Pancreas (tissue), 10 donors: ENCODE data around the gene RPL10. TPM values are rescaled to one million over a fixed set of nuclear protein-coding genes. Genes with fewer than 3 reads are reported as not detected.

Experiments used
- ATAC-seq, 4 donors: fragments of 200-7000 bp; cut with Tn5 transposase; one replicate each; pipeline versions ENCODE4 v1.8.0 to v1.9.1; 2020; ENCODE audit warnings: mild to moderate bottlenecking in 4 of 4, moderate library complexity in 4 of 4
- DNase-seq, 6 donors: peaks; one replicate each; pipeline ENCODE4 v3.0.0-alpha.2; 2020
- FAIRE-seq: peaks from 2 replicates; lab custom pipeline; 2012; peaks lifted over from hg19 to GRCh38; lab: Jason Lieb, UNC
- H3K27ac ChIP-seq, 4 donors: fragments of 200-600 bp; sonication (generic); 1 replicate in 3 of 4; 2 replicates in 1 of 4; pipeline versions ENCODE4 v1.5.0 to v1.8.0; 2020
- H3K27me3 ChIP-seq, 4 donors: fragments of 200-600 bp; one replicate each; pipeline ENCODE4 v1.8.0; 2021
- H3K36me3 ChIP-seq, 3 donors: fragments of 200-600 bp; sonication (generic) in 1 of 3; one replicate each; pipeline versions ENCODE4 v1.5.0 to v1.8.0; 2020 to 2021
- H3K4me1 ChIP-seq, 3 donors: fragments of 200-600 bp; one replicate each; pipeline ENCODE4 v1.8.0; 2021
- H3K4me3 ChIP-seq, 4 donors: fragments of 200-600 bp; sonication (generic) in 2 of 4; one replicate each; pipeline versions ENCODE4 v1.5.0 to v1.8.0; 2020 to 2021
- H3K9me3 ChIP-seq, 4 donors: fragments of 200-600 bp; one replicate each; pipeline ENCODE4 v1.8.0; 2021
- WGBS, 2 donors: extraction: QIAGEN DNeasy Blood & Tissue Kit; methylation state at CpG; one replicate each; pipeline ENCODE4 v1.1.7; 2013; 5-methylcytosine and 5-hydroxymethylcytosine counted together
- intact Hi-C, 3 donors: fragments of 100-400 bp; cut with DNase I; formaldehyde crosslinking; loops; one replicate each; pipeline versions ENCODE4 v1.11.1 to v1.14.2; 2022
- polyA plus RNA-seq, 2 donors: library from polyadenylated mRNA; stranded (reverse); fragments of 200-250 nt; gene quantifications; one replicate each; pipeline ENCODE4 v1.2.3, GENCODE V29; 2013
- total RNA-seq, 6 donors: library from RNA; stranded (reverse); fragmentation: NEBNext Ultra II Directional in 4 of 6; extraction: Animal tissue kit (Norgen Biotek cat#: 25700) in 4 of 6; gene quantifications; one replicate each; pipeline versions ENCODE4 v1.2.1 to v1.2.4, GENCODE V29; 2021 to 2023
- TF ChIP-seq, protein P1 (sequence below), 4 donors: fragments of 200-600 bp; sonication (generic) in 3 of 4; IDR thresholded peaks; one replicate each; pipeline versions ENCODE4 v1.5.0 to v1.8.0; 2021; ENCODE audit warnings: antibody characterized with exemption in 4 of 4
- donor health status: healthy with polysubstance abuse.
- donor health status: DM: no; HTN: no; CAD: no; lungs with moderate emphysema.
- donor health status: DM: no; HTN: no; CAD: no.
- donor health status: control.
- donor health status: control.
- donor health status: Bipolar disorder and iron deficiency.
- donor health status: DM: yes; HTN: yes; CAD: no.
- donor health status: DM: no; HTN: no; CAD: no.
- donor health status: DM: no; HTN: no; CAD: no.
- donor health status: DM: yes; HTN: yes; CAD: no.

The RPL10 gene
- total and polyA plus RNA-seq, 8 donors = 2,194 to 4,058 (median 3,145) TPM

GRCh38 chrX:154368630-154369448, 29.3 kb upstream of the RPL10 start:
- FAIRE-seq (no peak), DNase-seq (peak in 3 of 6 donors; percentile 45 to 61 (median 50)), ATAC-seq (peak; percentile 13 to 39 (median 24))
- Histone ChIP-seq H3K36me3 (peaks cover 0 to 8% (median 0%) of the 10 kb centered on the region in 3 donors), H3K27me3 (no peaks in the 10 kb centered on the region), H3K9me3 (no peaks in the 10 kb centered on the region), H3K4me1 (no peaks in the 10 kb centered on the region), H3K27ac (peak overlapping the region; percentile 39 to 81 (median 60)), H3K4me3 (peak overlapping the region in 3 of 4 donors; percentile 7 to 55 (median 16))
- 47 to 57% methylated on average over 15 of the region's 16 CpGs for WGBS, 2 donors
- TF ChIP-seq, protein P1, sequence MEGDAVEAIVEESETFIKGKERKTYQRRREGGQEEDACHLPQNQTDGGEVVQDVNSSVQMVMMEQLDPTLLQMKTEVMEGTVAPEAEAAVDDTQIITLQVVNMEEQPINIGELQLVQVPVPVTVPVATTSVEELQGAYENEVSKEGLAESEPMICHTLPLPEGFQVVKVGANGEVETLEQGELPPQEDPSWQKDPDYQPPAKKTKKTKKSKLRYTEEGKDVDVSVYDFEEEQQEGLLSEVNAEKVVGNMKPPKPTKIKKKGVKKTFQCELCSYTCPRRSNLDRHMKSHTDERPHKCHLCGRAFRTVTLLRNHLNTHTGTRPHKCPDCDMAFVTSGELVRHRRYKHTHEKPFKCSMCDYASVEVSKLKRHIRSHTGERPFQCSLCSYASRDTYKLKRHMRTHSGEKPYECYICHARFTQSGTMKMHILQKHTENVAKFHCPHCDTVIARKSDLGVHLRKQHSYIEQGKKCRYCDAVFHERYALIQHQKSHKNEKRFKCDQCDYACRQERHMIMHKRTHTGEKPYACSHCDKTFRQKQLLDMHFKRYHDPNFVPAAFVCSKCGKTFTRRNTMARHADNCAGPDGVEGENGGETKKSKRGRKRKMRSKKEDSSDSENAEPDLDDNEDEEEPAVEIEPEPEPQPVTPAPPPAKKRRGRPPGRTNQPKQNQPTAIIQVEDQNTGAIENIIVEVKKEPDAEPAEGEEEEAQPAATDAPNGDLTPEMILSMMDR (IDR thresholded peaks at IDR 0.05) = no peak
- intact Hi-C loops = no loop called here

- DNase-seq = peak in 4 of 6 donors; percentile 50 to 65 (median 59)
- intact Hi-C loops = no loop called here
- Histone ChIP-seq H3K4me1 (peaks cover 0 to under 1% (median 0%) of the 10 kb centered on the region in 3 donors), H3K27ac (peak overlapping the region; percentile 42 to 81 (median 60)), H3K4me3 (peak overlapping the region; percentile 22 to 55 (median 44)), H3K9me3 (no peaks in the 10 kb centered on the region), H3K36me3 (peaks cover 0 to 8% (median 0%) of the 10 kb centered on the region in 3 donors), H3K27me3 (no peaks in the 10 kb centered on the region)
- 51 to 63% methylated on average over 11 to 13 of the region's 13 CpGs for WGBS, 2 donors
- ATAC-seq = peak; percentile 6 to 23 (median 18)
- TF ChIP-seq, protein P1 (IDR thresholded peaks at IDR 0.05) = no peak
- no peak for FAIRE-seq
These were observed 28.5 kb upstream of the RPL10 start for GRCh38 chrX:154369449-154370299.

GRCh38 chrX:154370300-154371016, 27.7 kb upstream of the RPL10 start:
- no peaks in the 10 kb centered on the region for H3K9me3 ChIP-seq
- ATAC-seq (no peak), FAIRE-seq (no peak), DNase-seq (no peak)
- TF ChIP-seq, protein P1 (IDR thresholded peaks at IDR 0.05) = no peak
- 5 to 28% methylated on average over 45 to 63 of the region's 63 CpGs for WGBS, 2 donors
- H3K4me1 ChIP-seq = peaks cover 0 to 6% (median 0%) of the 10 kb centered on the region in 3 donors
- H3K36me3 ChIP-seq = peaks cover 0 to 8% (median 0%) of the 10 kb centered on the region in 3 donors
- intact Hi-C loops = no loop called here
- H3K27ac ChIP-seq = peak overlapping the region in 3 of 4 donors; percentile 3 to 81 (median 72)
- H3K4me3 ChIP-seq = peak overlapping the region; percentile 22 to 55 (median 44)
- no peaks in the 10 kb centered on the region for H3K27me3 ChIP-seq

DNA sequence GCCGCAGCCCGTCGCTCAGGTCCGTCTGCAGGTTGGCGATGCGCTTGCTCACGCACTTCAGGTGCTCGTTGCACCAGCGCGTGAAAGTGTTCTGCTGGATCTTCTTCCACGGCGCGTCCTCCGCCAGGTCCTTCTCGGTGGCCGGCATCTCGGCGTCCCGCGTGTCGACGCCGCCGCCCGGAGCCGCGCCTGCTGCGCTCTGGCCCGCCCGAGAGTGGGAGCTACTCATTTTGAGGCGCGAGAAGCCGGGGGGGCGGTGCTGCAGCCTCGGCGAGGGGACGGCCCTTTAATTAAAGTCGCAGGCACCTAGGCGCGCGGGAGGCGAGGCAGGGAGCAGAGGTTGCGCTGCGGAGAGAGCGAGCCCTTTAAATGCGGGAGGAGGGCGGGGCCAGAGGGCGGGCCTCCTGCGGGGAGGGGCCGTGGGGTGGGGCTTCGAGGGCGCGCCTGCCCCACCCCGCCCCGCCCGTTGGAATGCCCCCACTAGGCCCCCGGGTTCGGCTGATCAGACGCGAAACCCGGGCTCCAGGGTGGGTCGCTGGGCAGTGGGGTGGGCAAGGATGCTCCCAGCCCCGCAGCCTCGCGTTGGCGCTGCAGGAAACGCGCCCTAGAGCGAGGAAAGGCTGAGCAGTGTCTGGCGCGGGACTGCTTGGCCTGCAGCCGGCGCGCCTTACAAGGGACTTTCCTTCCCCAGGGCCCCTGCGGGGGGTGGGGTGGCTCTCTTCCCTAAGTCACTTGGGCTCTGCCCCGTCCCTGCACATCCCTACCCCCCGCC, 27.0 kb upstream of the RPL10 start:
- Histone ChIP-seq H3K27me3 (no peaks in the 10 kb centered on the region), H3K4me1 (peaks cover 0 to 6% (median 0%) of the 10 kb centered on the region in 3 donors), H3K36me3 (peaks cover 0 to 4% (median 0%) of the 10 kb centered on the region in 3 donors), H3K4me3 (peak overlapping the region; percentile 22 to 55 (median 44)), H3K9me3 (no peaks in the 10 kb centered on the region), H3K27ac (peak overlapping the region; percentile 33 to 81 (median 54))
- 1 to 31% methylated on average over 64 to 73 of the region's 77 CpGs for WGBS, 2 donors
- DNase-seq (peak; percentile 84 to 93 (median 88)), ATAC-seq (peak; percentile 57 to 76 (median 76)), FAIRE-seq (no peak)
- intact Hi-C loops = no loop called here
- TF ChIP-seq, protein P1 (IDR thresholded peaks at IDR 0.05) = no peak
